Osteocyte (in vitro differentiated cells): Measurements from ENCODE around the gene TTLL12. TPM values are rescaled to one million over a fixed set of nuclear protein-coding genes. Genes with fewer than 3 reads are reported as not detected.

Experiments used
- DNase-seq: peaks from one replicate; pipeline ENCODE4 v3.0.0; 2021; ENCODE audit warnings: mixed read lengths; ENCODE audit not compliant: unreplicated experiment; ENCODE audit errors: extremely low spot score
- H3K27ac Mint-ChIP-seq: one replicate; pipeline ENCODE4 v1.8.0; 2021; ENCODE audit warnings: mild to moderate bottlenecking, mixed read lengths; ENCODE audit not compliant: unreplicated experiment
- H3K27me3 Mint-ChIP-seq: one replicate; pipeline ENCODE4 v1.8.0; 2021; ENCODE audit warnings: mixed read lengths; ENCODE audit not compliant: unreplicated experiment
- H3K36me3 Mint-ChIP-seq: one replicate; pipeline ENCODE4 v1.8.0; 2021; ENCODE audit warnings: mixed read lengths; ENCODE audit not compliant: unreplicated experiment
- H3K4me1 Mint-ChIP-seq: one replicate; pipeline ENCODE4 v1.8.0; 2021; ENCODE audit warnings: mixed read lengths; ENCODE audit not compliant: unreplicated experiment
- H3K4me3 Mint-ChIP-seq: one replicate; pipeline ENCODE4 v1.8.0; 2021; ENCODE audit warnings: mild to moderate bottlenecking, moderate library complexity, mixed read lengths; ENCODE audit not compliant: unreplicated experiment
- H3K9me3 Mint-ChIP-seq: one replicate; pipeline ENCODE4 v1.8.0; 2021; ENCODE audit warnings: mixed read lengths; ENCODE audit not compliant: unreplicated experiment
- total RNA-seq: library from RNA; stranded (reverse); gene quantifications from 2 replicates; pipeline ENCODE4 v1.2.1, GENCODE V29; 2021
- TF ChIP-seq, protein P1 (sequence below): fragments of 200-600 bp; sonication (generic); IDR thresholded peaks from 2 replicates; pipeline ENCODE4 v1.5.0; 2021; ENCODE audit warnings: antibody characterized with exemption, mild to moderate bottlenecking, moderate library complexity

The TTLL12 gene
- total RNA-seq, 1 donor from 2014 or later, result 35.6 TPM

DNA sequence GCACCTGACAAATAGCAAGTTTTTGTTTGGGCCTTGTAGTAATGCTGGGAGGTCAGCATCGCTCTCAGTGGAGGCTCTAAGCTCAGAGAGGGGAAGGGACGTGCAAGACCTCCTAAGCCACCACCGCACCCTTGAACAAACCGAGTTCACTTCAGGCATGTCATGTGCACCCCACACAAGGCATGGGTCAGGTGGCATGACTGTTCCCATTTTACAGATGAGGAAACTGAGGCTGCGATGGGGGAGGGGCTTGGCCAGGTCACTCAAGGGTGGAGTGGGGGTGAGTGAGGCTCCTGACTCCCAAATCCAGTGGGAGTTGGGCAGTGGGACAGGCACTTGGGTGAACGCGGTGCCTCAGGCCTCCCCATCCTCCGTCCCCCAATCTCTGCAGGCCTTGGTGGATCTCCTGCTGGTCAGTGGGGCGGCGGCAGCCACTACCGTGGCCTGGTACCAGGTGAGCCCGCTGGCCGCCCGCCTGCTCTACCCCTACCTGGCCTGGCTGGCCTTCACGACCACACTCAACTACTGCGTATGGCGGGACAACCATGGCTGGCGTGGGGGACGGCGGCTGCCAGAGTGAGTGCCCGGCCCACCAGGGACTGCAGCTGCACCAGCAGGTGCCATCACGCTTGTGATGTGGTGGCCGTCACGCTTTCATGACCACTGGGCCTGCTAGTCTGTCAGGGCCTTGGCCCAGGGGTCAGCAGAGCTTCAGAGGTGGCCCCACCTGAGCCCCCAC lies 24.4 kb downstream of the TTLL12 start:
- Mint-ChIP-seq H3K9me3 (no peaks in the 10 kb centered on the region), H3K27ac (no peak overlapping the region), H3K36me3 (peaks cover 6% of the 10 kb centered on the region), H3K4me1 (peaks cover 19% of the 10 kb centered on the region), H3K27me3 (no peaks in the 10 kb centered on the region), H3K4me3 (no peak overlapping the region)
- DNase-seq, result no peak
- TF ChIP-seq, protein P1, sequence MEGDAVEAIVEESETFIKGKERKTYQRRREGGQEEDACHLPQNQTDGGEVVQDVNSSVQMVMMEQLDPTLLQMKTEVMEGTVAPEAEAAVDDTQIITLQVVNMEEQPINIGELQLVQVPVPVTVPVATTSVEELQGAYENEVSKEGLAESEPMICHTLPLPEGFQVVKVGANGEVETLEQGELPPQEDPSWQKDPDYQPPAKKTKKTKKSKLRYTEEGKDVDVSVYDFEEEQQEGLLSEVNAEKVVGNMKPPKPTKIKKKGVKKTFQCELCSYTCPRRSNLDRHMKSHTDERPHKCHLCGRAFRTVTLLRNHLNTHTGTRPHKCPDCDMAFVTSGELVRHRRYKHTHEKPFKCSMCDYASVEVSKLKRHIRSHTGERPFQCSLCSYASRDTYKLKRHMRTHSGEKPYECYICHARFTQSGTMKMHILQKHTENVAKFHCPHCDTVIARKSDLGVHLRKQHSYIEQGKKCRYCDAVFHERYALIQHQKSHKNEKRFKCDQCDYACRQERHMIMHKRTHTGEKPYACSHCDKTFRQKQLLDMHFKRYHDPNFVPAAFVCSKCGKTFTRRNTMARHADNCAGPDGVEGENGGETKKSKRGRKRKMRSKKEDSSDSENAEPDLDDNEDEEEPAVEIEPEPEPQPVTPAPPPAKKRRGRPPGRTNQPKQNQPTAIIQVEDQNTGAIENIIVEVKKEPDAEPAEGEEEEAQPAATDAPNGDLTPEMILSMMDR, result no peak

DNA sequence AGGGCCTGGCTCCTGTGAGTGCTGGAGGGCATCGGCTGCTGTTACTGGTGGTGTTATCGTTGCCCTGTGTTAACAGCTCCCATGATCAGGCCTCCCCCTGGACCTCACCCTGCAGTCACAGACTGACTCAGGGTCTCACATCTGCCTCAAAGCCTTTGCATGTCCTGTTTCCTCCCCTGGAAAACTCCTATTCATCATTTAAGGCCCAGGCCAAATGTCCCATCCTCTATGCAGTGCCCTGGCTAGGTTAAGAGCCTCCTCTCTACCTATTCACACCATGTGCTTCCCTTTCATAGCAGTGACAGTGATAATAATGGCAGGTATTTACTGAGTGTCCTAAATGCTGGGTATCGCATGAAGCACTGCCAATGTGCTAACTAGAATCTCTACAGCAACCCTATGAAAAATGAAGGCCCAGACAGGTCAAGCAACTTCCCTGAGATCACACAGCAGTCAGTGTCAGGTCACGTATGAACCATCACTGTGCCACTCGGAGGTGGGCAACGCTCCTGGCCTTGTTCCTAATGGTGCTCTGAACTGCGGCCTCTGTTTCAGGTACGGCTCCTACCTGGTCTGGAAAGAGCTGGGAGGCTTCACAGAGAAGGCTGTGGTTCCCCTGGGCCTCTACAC lies 26.3 kb downstream of the TTLL12 start:
- H3K36me3 Mint-ChIP-seq, result no peaks in the 10 kb centered on the region
- TF ChIP-seq, protein P1, result no peak
- no peak overlapping the region for H3K27ac Mint-ChIP-seq
- no peak for DNase-seq
- no peak overlapping the region for H3K4me3 Mint-ChIP-seq
- peaks cover 19% of the 10 kb centered on the region for H3K4me1 Mint-ChIP-seq
- H3K27me3 Mint-ChIP-seq, result no peaks in the 10 kb centered on the region
- H3K9me3 Mint-ChIP-seq, result no peaks in the 10 kb centered on the region

DNA sequence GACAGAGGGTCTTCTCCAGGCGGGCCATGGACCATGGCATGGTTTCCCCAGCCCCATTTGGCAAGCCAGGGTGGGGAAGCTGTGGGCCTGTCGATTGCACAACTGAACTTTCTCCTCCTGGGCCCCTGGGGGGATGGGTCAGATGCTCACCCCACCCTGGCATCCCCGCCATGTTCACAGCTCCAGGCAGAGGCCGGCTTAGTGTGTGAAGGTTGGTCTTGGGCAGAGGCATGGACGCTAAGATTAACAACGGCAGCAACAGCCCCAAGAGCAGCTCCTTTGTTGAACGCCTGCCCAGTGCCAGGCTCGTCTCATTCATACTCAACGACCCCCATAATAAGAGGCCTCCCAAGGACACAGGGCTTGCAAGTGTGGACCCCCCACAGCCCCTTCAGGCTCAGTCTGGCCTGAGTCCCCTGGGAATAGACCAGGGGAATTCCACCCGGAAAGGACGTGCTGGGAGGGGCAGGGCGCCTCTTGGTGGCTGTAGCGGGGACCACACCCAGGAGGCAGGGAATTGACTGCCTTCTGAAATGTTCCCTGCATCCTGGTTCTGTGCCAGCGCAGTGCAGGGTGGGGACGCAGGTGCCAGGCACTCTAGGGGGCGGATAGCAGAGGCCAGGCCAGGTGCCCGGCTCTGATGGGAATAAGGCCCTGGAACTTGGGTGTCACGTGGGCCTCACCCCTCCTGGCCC lies 27.3 kb downstream of the TTLL12 start:
- H3K27ac Mint-ChIP-seq, result no peak overlapping the region
- DNase-seq, result no peak
- H3K36me3 Mint-ChIP-seq, result no peaks in the 10 kb centered on the region
- H3K9me3 Mint-ChIP-seq, result no peaks in the 10 kb centered on the region
- TF ChIP-seq, protein P1, result peak; percentile 35
- H3K27me3 Mint-ChIP-seq, result no peaks in the 10 kb centered on the region
- H3K4me3 Mint-ChIP-seq, result no peak overlapping the region
- peaks cover 19% of the 10 kb centered on the region for H3K4me1 Mint-ChIP-seq

DNA sequence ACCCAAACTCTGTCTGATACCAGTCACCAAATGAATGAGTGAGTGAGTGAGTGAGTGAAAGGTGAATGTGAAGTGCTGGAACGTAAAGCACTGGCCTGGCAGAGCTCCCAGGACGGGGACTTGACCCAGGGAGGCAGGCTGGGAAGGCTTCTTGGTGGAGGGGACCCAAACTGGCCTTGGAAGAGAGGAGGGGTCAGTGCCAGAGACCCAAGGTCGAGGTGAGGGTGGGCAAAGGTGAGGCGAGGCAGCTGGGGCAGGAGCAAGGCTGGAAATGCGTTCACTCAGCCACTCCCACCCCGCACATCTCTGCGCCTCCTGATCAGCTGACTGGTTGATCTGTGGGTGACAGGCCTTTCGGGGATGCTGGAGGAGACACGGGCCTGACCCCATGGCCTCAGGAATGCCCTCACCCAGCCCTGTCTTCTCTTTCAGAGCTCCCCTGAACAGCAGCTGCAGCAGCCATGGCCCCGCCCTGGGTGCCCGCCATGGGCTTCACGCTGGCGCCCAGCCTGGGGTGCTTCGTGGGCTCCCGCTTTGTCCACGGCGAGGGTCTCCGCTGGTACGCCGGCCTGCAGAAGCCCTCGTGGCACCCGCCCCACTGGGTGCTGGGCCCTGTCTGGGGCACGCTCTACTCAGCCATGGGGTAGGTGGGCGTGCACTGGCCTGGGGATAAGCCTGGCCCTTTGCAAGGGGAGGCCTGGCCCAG lies 28.0 kb downstream of the TTLL12 start:
- Mint-ChIP-seq H3K27me3 (no peaks in the 10 kb centered on the region), H3K27ac (no peak overlapping the region), H3K36me3 (no peaks in the 10 kb centered on the region), H3K4me3 (no peak overlapping the region), H3K9me3 (no peaks in the 10 kb centered on the region), H3K4me1 (peaks cover 15% of the 10 kb centered on the region)
- DNase-seq, result no peak
- TF ChIP-seq, protein P1, result no peak
